ENCODE data around the gene LPAR3.

- TF ChIP-seq, protein P1, sequence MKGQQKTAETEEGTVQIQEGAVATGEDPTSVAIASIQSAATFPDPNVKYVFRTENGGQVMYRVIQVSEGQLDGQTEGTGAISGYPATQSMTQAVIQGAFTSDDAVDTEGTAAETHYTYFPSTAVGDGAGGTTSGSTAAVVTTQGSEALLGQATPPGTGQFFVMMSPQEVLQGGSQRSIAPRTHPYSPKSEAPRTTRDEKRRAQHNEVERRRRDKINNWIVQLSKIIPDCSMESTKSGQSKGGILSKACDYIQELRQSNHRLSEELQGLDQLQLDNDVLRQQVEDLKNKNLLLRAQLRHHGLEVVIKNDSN (IDR thresholded peaks at IDR 0.05; ENCODE audit: borderline replicate concordance, low read depth) = no peak
- TF ChIP-seq FOXM1 (IDR thresholded peaks at IDR 0.05; ENCODE audit: low read depth) = no peak
- TF ChIP-seq, protein P2, sequence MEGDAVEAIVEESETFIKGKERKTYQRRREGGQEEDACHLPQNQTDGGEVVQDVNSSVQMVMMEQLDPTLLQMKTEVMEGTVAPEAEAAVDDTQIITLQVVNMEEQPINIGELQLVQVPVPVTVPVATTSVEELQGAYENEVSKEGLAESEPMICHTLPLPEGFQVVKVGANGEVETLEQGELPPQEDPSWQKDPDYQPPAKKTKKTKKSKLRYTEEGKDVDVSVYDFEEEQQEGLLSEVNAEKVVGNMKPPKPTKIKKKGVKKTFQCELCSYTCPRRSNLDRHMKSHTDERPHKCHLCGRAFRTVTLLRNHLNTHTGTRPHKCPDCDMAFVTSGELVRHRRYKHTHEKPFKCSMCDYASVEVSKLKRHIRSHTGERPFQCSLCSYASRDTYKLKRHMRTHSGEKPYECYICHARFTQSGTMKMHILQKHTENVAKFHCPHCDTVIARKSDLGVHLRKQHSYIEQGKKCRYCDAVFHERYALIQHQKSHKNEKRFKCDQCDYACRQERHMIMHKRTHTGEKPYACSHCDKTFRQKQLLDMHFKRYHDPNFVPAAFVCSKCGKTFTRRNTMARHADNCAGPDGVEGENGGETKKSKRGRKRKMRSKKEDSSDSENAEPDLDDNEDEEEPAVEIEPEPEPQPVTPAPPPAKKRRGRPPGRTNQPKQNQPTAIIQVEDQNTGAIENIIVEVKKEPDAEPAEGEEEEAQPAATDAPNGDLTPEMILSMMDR (IDR thresholded peaks at IDR 0.05) = no peak
Measured at GRCh38 chr1:84941843-84942242, 48.8 kb upstream of the LPAR3 start.

Data from SK-N-SH (cell line).